GM21526 (cell line): Measurements from ENCODE around the gene TBCCD1.
"Not testable (repeated sequence)": the region's sequence is repeated elsewhere in the genome, so short reads cannot be mapped to it uniquely, and the experiment has no call there.

Experiments
- ATAC-seq: cut with Tn5 transposase; IDR thresholded peaks from one replicate; pipeline ENCODE4 v1.9.1; 2021; ENCODE audit warnings: moderate library complexity; ENCODE audit not compliant: unreplicated experiment, low FRiP score

TBCCD1 gene

DNA sequence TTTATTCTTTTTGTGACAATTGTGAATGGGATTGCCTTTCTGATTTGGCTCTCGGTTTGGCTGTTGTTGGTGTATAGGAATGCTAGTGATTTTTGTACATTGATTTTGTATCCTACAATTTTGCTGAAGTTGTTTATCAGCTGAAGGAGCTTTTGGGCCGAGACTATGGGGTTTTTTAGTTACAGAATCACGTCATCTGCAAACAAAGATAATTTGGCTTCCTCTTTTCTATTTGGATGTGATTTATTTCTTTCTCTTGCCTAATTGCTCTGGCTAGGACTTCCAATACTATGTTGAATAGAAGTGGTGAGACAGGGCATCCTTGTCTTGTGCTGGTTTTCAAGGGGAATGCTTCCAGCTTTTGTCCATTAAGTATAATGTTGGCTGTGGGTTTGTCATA lies 67.2 kb downstream of the TBCCD1 start:
- not testable (repeated sequence) for ATAC-seq

DNA sequence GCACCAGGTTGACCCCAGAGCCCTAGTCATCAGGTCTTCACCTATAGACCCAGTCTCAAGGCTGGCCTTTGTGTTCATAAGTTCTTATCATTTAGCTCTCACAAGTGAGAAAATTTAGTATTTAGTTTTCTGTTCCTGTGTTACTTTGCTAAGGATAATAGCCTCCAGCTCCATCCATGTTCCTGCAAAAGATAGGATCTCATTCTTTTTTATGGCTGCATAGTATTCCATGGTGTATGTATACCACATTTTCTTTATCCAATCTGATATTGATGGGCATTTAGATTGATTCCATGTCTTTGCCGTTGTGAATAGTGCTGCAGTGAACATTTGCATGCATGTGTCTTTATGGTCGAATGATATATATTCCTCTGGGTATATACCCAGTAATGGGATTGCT lies 69.1 kb downstream of the TBCCD1 start:
- not testable (repeated sequence) for ATAC-seq

DNA sequence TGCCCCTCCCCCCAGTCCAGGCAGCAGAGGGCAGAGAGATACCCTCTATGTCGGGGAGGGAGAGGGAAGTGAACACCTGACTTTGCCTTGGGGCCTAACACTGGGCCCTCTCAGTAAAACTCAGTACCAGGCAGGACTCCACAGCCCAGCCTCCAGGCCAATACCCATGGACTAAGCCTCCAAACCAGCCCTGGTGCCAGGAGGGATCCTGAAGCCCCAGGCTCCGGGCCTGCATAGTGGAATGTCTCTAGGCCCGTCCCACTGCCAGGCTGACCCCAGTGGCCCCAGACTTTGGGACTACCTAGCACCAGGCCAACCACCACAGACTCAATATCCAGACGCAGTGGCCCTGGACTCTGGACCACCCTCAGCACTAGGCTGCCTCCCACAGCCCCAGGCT lies 69.5 kb downstream of the TBCCD1 start:
- no peak for ATAC-seq

DNA sequence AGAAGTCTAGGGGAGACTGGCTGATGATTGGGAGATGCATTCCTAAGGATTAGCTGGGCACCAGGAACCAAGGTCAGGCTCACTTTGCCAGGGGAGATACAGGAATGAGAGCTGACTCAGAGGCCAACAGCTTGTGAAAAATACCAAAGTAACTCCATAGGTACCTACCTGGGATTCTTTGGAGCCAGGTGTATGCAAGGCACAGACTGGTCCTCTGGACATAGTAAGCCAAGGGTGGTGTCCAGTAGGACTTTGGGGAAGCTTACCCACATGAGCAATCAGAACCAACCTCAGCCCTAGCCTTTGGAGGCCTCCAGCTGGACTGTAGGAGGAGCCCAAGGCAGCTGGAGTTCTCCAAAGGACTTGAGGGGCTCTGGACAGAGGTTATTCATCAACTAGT lies 70.5 kb downstream of the TBCCD1 start:
- ATAC-seq, result no peak
